ENCODE data around the gene ELFN1.
"Not testable (repeated sequence)": the region's sequence is repeated elsewhere in the genome, so short reads cannot be mapped to it uniquely, and the experiment has no call there.

ELFN1 gene

DNA sequence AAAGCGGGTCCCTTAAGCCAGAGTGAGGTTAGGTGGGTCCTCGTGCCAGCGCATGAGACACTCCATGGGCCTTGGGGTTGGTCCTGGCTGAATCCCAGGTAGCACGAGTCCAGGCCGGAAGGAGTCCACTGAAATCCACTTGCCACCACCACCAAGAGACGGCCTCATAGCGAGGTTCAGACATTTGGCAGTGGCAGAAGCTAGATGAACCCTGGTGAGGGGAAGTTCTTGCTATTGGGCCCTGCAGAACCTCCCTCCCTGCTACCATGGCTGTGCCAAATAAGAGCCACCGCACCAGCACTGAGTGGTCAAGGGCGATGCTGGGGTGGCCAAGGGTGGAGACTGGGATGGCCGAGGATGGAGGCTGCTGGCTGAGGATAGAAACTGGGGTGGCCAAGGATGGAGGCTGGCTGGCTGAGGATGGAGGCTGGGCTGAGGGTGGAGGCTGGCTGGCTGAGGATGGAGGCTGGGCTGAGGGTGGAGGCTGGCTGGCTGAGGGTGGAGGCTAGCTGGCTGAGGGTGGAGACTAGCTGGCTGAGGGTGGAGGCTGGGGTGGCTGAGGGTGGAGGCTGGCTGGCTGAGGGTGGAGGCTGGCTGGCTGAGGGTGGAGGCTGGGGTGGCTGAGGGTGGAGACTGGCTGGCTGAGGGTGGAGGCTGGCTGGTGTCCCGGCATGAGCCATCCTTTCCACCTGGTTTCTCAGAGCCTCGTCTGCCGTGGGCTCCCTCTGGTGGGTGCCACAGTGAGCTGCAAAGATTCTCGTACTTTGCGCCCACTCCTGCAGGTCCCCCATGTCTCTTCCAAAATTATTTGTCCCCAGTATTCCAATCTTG is 88.2 kb downstream of the ELFN1 start:
- TF ChIP-seq, protein P1, sequence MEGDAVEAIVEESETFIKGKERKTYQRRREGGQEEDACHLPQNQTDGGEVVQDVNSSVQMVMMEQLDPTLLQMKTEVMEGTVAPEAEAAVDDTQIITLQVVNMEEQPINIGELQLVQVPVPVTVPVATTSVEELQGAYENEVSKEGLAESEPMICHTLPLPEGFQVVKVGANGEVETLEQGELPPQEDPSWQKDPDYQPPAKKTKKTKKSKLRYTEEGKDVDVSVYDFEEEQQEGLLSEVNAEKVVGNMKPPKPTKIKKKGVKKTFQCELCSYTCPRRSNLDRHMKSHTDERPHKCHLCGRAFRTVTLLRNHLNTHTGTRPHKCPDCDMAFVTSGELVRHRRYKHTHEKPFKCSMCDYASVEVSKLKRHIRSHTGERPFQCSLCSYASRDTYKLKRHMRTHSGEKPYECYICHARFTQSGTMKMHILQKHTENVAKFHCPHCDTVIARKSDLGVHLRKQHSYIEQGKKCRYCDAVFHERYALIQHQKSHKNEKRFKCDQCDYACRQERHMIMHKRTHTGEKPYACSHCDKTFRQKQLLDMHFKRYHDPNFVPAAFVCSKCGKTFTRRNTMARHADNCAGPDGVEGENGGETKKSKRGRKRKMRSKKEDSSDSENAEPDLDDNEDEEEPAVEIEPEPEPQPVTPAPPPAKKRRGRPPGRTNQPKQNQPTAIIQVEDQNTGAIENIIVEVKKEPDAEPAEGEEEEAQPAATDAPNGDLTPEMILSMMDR (IDR thresholded peaks at IDR 0.05; ENCODE audit: low read depth, low read length, missing control alignments) = peak; percentile 61
- no peak overlapping the region for H3K4me3 ChIP-seq (ENCODE audit: low read depth, low read length)
- DNase-seq (ENCODE audit: low read depth) = no peak

DNA sequence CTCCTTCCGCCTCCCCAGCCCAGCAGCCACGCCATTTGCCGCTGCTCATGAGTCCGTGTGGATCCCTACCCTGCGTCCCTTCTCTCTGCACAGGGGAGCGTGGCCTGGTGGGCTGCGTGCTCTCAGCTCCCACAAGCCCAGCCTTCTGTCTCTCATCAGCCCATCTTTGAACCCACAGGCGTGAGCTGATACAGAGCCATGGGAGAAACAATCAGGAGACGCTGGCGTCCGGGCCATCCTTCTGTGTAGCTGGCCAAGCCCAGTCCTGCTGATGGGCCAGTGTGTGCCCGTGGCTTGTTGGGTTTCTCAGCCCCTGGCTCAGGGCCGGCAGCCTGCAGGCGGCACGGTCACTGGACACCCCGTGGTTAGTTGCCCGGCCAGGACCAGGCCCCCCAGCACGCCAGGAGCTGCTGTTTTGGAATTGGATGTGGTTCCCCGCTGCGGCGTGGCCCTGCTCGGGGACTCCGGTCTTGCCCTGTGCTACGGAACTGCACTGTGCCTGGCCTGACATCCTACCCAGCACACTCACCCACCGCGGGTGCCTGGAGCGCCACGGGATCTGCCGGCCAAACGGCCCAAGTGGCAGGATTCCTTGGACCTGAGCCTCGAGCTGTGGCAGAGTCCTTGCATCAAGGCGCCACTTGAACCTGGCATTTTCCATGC is 88.9 kb downstream of the ELFN1 start:
- no peak overlapping the region for H3K4me3 ChIP-seq (ENCODE audit: low read depth, low read length)
- no peak for DNase-seq (ENCODE audit: low read depth)
- TF ChIP-seq, protein P1 (IDR thresholded peaks at IDR 0.05; ENCODE audit: low read depth, low read length, missing control alignments) = no peak

DNA sequence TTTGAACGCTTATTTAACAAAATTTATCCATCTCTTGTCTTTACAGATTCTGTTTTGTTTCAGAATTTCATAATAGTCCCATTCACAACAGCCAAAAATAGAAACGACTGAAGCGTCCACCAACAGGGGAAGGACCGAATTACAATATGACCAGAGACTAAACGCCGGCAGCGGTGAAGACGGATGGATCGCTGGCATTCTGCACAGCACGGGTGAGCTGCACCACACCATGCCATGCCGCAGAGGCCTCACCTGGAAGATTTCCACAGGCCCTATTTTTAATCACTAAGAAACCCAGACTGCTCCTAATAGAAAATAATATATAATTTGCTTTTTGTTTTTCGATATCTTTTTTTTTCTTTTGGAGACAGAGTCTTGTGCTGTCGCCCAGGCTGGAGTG is 91.0 kb downstream of the ELFN1 start:
- no peak overlapping the region for H3K4me3 ChIP-seq (ENCODE audit: low read depth, low read length)
- DNase-seq (ENCODE audit: low read depth) = no peak
- TF ChIP-seq, protein P1 (IDR thresholded peaks at IDR 0.05; ENCODE audit: low read depth, low read length, missing control alignments) = no peak

DNA sequence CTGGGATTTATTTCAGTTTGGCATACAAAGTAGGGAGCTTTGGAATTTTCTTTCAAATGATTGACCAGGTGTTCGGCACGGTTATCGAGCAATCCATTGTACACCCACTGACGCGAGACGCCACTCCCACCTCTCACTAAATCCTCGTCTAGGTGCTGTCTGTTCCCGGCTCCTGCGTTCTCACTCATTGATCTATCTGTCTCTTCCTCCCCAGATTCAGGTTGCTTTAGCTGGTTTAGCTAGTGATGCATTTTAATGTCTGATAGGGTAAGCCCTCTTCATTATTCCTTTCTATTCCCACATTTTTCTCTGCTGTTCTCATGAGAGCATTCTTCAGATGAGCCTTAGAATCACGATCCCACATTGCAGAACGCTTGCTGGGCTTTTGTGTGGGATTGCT is 91.7 kb downstream of the ELFN1 start:
- TF ChIP-seq, protein P1 (IDR thresholded peaks at IDR 0.05; ENCODE audit: low read depth, low read length, missing control alignments) = no peak
- no peak for DNase-seq (ENCODE audit: low read depth)
- H3K4me3 ChIP-seq (ENCODE audit: low read depth, low read length) = no peak overlapping the region

DNA sequence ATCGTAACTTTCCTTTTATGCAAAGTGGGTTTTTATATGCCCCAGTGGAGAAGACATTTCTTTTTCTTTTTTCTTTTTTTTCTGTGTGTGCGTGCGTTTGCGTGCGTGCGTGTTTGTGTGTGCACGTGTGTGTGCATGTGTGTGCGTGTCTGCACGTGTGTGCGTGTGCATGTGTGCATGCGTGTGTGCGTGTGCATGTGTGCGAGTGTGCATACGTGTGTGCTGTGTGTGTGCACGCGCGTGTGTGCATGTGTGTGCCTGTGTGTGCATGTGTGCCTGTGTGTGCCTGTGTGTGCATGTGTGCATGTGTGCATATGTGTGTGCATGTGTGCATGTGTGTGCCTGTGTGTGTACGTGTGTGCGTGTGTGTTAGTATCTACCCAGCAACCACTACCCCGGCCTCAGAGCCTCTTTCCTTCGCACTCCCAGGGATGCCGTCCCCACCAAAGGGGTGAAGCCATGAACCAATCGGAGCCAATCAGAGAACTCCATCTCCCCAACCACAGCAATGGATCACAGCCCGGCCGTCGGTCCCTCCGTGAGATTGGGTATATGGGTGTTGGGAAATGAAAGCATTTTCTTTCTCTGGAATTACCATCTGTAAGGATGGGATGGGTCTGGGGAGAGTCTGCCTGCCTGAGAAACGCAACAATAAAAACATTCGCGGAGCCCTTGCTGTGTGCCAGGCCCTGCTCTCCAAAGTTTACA is 92.3 kb downstream of the ELFN1 start:
- TF ChIP-seq, protein P1 (IDR thresholded peaks at IDR 0.05; ENCODE audit: low read depth, low read length, missing control alignments) = no peak
- no peak for DNase-seq (ENCODE audit: low read depth)

DNA sequence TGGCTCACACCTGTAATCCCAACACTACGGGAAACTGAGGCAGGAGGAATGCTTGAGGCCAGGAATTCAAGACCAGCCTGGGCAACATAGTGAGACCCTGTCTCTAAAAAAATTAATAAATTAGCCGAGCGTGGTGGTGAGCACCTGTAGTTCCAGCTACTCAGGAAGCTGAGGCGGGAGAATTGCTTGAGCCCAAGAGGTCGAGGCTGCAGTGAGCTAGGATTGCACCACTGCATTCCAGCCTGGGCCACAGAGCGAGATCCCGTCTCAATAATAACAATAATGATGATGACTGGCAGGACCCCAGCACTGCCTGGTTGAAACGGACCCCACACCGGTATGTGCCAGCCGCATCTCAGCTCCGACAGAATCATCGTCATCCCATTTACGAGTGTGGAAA is 93.0 kb downstream of the ELFN1 start:
- no peak overlapping the region for H3K4me3 ChIP-seq (ENCODE audit: low read depth, low read length)
- no peak for DNase-seq (ENCODE audit: low read depth)
- TF ChIP-seq, protein P1 (IDR thresholded peaks at IDR 0.05; ENCODE audit: low read depth, low read length, missing control alignments) = no peak

More for the DNA sequence above, 92.3 kb downstream of the ELFN1 start:
- H3K4me3 ChIP-seq (ENCODE audit: low read depth, low read length) = no peak overlapping the region

DNA sequence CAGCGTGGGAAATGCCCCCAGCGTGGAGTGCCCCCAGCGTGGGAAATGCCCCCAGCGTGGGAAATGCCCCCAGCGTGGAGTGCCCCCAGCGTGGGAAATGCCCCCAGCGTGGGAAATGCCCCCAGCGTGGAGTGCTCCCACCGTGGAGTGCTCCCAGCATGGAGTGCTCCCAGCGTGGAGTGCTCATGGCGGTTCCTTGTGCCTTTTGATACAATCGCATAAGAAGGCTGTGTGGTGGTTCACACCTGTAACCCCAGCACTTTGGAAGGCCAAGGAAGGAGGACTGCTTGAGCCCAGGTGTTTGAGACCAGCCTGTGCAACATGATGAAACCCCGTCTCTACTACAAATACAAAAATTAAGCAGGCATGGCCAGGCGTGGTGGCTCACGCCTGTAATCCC is 93.8 kb downstream of the ELFN1 start:
- not testable (repeated sequence) for H3K4me3 ChIP-seq (ENCODE audit: low read depth, low read length); DNase-seq (ENCODE audit: low read depth)
